VCaP (cell line): ENCODE measurements around the gene GIMAP4.

Source experiments
- H3K27ac ChIP-seq: fragments of 450-650 bp; 2 replicates; pipeline ENCODE4 v1.5.1; 2017
- CTCF ChIP-seq: fragments of 450-650 bp; conservative IDR thresholded peaks from 2 replicates; pipeline ENCODE4 v1.5.1; 2017; ENCODE audit warnings: mild to moderate bottlenecking, moderate library complexity

Gene GIMAP4

DNA sequence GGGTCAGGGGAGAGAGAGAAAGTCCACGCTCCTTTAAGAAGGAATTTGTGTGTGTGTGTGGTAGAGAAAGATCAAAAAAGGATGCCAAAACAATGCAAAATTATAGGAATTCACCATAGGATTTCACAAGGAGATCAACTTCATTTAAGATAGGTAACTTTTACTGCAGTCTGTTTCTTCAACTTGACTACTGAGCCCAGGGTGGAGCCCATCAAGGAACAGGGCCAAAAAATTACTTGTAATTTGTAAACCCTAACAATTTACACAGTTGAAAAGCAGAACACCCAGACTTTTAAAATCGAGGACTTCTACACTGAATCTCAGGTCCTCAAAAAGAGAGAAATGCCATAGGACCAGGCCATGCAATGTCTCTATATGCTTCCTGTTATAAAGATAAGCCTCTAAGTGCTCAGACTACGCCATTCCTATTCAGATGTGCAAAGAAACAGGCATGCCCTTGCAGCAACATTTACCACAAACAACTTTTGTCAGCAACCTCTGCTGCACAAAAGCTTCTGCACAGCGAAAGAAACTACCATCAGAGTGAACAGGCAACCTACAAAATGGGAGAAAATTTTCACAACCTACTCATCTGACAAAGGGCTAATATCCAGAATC, 10.6 kb upstream of the GIMAP4 start:
- no peak for TF ChIP-seq CTCF
- H3K27ac ChIP-seq = no peak overlapping the region

- no peak for TF ChIP-seq CTCF
- H3K27ac ChIP-seq = no peak overlapping the region
Observed at GRCh38 chr7:150560486-150560885, 6.7 kb upstream of the GIMAP4 start.

GRCh38 chr7:150562919-150563318, 4.3 kb upstream of the GIMAP4 start:
- H3K27ac ChIP-seq = no peak overlapping the region
- no peak for TF ChIP-seq CTCF

DNA sequence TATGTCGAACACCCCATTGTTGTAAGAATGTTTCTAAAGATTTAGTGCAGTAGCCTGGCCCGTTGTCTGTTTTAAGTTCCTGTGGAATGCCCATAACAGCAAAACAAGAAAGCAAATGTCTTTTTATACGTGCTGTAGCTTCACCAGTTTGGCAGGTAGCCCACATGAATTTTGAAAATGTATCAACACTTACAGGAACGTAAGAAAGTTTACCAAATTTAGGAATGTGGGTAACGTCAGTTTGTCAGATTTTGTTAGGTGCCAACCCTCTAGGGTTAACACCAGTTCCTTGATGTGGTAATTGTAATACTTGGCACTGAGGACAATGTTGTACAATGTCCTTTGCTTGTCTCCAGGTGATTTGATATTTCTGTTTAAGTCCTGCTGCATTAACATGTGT, 3.2 kb upstream of the GIMAP4 start:
- no peak for TF ChIP-seq CTCF
- H3K27ac ChIP-seq = no peak overlapping the region

DNA sequence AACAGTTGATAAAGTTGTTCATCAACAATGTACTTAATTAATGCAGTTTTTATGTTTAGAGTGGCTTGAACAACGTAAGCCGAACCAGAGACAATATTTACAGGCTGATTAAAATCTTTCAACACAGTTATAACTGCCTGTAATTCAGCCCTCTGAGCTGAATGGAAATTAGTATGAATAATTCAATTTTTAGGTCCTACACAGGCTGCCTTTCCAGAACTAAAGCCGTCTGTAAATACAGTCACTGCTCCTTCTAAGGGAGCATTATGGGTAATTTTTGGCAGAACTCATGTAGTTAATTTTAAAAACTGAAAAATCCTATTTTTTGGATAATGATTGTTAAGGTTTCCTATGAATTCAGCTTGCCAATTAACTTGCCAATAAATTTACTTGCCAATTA, 2.6 kb upstream of the GIMAP4 start:
- no peak overlapping the region for H3K27ac ChIP-seq
- TF ChIP-seq CTCF = no peak

DNA sequence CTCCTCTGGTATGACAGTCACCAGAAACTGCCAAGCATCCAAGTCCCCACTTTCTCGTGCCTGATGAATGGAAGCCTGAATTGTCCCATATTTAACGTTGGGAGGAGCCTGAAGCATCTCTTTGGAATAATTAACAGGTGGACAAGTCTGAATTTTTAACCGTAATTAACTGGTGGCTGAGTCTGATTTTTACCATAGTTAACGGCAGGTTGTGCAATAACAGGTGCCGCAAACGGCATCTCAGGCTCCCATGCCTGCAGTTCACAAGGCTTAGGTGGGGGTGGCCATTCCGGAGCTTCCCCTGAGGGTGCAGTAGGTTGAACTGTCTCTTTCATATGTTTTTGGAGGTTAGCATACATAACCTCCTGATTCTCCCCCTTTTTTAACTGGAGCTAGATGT, 2.0 kb upstream of the GIMAP4 start:
- H3K27ac ChIP-seq = no peak overlapping the region

DNA sequence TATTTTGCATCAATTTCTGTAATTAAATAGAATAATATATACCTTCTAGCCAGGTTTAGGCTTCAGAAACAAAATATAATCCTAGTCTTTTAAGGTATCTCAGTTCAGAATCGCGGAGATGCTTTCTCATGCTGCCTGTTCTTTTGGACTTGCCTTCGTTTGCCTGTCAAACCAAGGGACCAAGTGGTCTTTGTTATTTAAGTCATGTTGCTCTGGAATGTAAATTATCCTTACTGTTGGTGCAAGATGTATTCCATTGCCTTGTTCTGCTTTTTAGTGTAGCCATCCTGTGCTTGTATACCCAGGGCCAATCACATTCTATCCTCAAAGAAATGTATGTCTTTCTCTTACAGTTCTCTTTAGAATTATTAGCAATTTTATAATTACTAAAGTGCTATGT, 1.1 kb upstream of the GIMAP4 start:
- TF ChIP-seq CTCF = no peak
- no peak overlapping the region for H3K27ac ChIP-seq

More for the DNA sequence above, 2.0 kb upstream of the GIMAP4 start:
- TF ChIP-seq CTCF = no peak
